A549 (cell line): Measurements from ENCODE around the gene CTBP2.

Experiments
- BHLHE40 ChIP-seq: IDR thresholded peaks from 2 replicates; pipeline ENCODE4 v1.6.1; 2012; ENCODE audit warnings: low read depth, low read length, inconsistent platforms
- CTCF ChIP-seq: fragments of >200 bp; sonication (Bioruptor Twin); formaldehyde crosslinking; IDR thresholded peaks from 3 replicates; pipeline ENCODE4 v1.5.1; 2016
- EP300 ChIP-seq, 2 experiments: fragments of >200 bp; sonication (Bioruptor Twin); formaldehyde crosslinking; IDR thresholded peaks; 2 replicates in 1 of 2; 3 replicates in 1 of 2; pipeline ENCODE4 v1.6.1; 2016 to 2017
- FOSB ChIP-seq: fragments of 250-450 bp; sonication (Bioruptor Pico); IDR thresholded peaks from 2 replicates; pipeline ENCODE4 v1.5.0; 2020; ENCODE audit warnings: mild to moderate bottlenecking, moderate library complexity
- JUN ChIP-seq, 2 experiments: fragments of >200 bp; sonication (Bioruptor Twin); formaldehyde crosslinking; IDR thresholded peaks; 2 replicates in 1 of 2; 3 replicates in 1 of 2; pipeline ENCODE4 v1.6.1; 2016 to 2017
- SMC3 ChIP-seq: fragments of >200 bp; sonication (Bioruptor Twin); formaldehyde crosslinking; IDR thresholded peaks from 3 replicates; pipeline ENCODE4 v1.6.1; 2018; ENCODE audit warnings: inconsistent platforms

DNA sequence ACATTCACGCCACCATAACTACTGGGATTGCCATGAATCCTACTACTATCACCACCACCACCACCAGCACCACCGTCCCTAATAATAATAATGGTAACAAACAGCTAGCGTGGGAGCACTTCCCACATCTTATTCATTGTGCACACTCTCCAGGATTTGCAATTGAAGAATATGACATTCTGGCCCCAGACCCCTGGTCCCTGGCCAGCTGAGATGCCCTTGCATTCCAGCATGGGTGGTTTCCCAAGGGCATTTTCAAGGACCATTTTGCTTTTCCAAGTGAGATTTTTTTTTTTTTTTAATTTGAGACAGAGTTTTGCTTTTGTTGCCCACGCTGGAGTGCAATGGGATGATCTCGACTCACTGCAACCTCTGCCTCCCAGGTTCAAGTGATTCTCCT, 14.7 kb downstream of the CTBP2 start:
- no peak for TF ChIP-seq BHLHE40
- TF ChIP-seq FOSB, result no peak
- TF ChIP-seq CTCF, result no peak
- TF ChIP-seq SMC3, result no peak
- no peak for TF ChIP-seq EP300 (IDR thresholded peaks at IDR 0.05)
- no peak for TF ChIP-seq JUN (IDR thresholded peaks at IDR 0.05)
